SK-N-SH (cell line): ENCODE measurements around the gene NAT9. TPM values are rescaled to one million over a fixed set of nuclear protein-coding genes. Genes with fewer than 3 reads are reported as not detected.

ENCODE experiments used
- CTCF ChIA-PET: fragments of 300-600, 350-600 bp; formaldehyde crosslinking; extraction: SDS; loops from one replicate; lab custom pipeline; 2021; lab: Yijun Ruan, JAX
- POLR2A ChIA-PET: fragments of 350-600 bp; sonication (Branson Sonifier 250); formaldehyde crosslinking; extraction: SDS; loops from one replicate; lab custom pipeline; 2020; ENCODE audit warnings: antibody characterized with exemption, inconsistent platforms; lab: Yijun Ruan, JAX
- DNase-seq: peaks from one replicate; pipeline ENCODE4 v3.0.0; 2012
- H2AFZ ChIP-seq: fragments of 200-600 bp; sonication (generic); 2 replicates; pipeline ENCODE4 v1.8.1; 2016; ENCODE audit warnings: antibody characterized with exemption, mild to moderate bottlenecking, low read depth
- H3F3A ChIP-seq: fragments of 200-600 bp; sonication (generic); replicated peaks from 2 replicates; pipeline ENCODE3; 2016; ENCODE audit warnings: antibody characterized with exemption, mild to moderate bottlenecking; ENCODE audit not compliant: insufficient read depth
- H3K27ac ChIP-seq, 2 experiments: fragments of 200-500 bp in 1 of 2; fragments of 200-600 bp in 1 of 2; sonication (Bioruptor generic) in 1 of 2; sonication (generic), shearing (Covaris generic) in 1 of 2; 2 replicates each; pipeline versions ENCODE4 v1.5.1 to v1.6.1; 2014 to 2016; ENCODE audit warnings: low read depth in 2 of 2, inconsistent platforms in 1 of 2, low read length in 1 of 2, mild to moderate bottlenecking in 1 of 2, mixed read lengths in 1 of 2
- H3K27me3 ChIP-seq: fragments of 200-600 bp; sonication (generic), shearing (Covaris generic); 2 replicates; pipeline ENCODE4 v1.6.1; 2016; ENCODE audit warnings: mixed run types; ENCODE audit not compliant: insufficient read depth
- H3K36me3 ChIP-seq, 2 experiments: fragments of 200-500 bp in 1 of 2; fragments of 200-600 bp in 1 of 2; sonication (Bioruptor generic) in 1 of 2; sonication (generic) in 1 of 2; replicated peaks in 1 of 2; 2 replicates each; pipeline versions ENCODE3 to v1.5.1; 2014 to 2016; ENCODE audit warnings: low read length in 1 of 2, mild to moderate bottlenecking in 1 of 2; ENCODE audit not compliant: insufficient read depth in 2 of 2, control insufficient read depth in 1 of 2
- H3K4me1 ChIP-seq, 2 experiments: fragments of 200-500 bp in 1 of 2; fragments of 200-600 bp in 1 of 2; sonication (Bioruptor generic) in 1 of 2; sonication (generic), shearing (Covaris generic) in 1 of 2; 2 replicates each; pipeline versions ENCODE4 v1.5.1 to v1.6.1; 2014 to 2016; ENCODE audit warnings: low read depth in 1 of 2, low read length in 1 of 2, mixed run types in 1 of 2; ENCODE audit not compliant: insufficient read depth in 2 of 2, control insufficient read depth in 1 of 2
- H3K4me2 ChIP-seq: fragments of 200-600 bp; sonication (generic), shearing (Covaris generic); 2 replicates; pipeline ENCODE4 v1.6.1; 2017; ENCODE audit warnings: mixed run types
- H3K4me3 ChIP-seq, 2 experiments: fragments of 200-500 bp in 1 of 2; fragments of 200-600 bp in 1 of 2; sonication (Bioruptor generic) in 1 of 2; sonication (generic), shearing (Covaris generic) in 1 of 2; 2 replicates each; pipeline versions ENCODE4 v1.5.1 to v1.8.1; 2014 to 2016; ENCODE audit warnings: low read depth in 2 of 2, inconsistent platforms in 1 of 2, low read length in 1 of 2, mild to moderate bottlenecking in 1 of 2, mixed read lengths in 1 of 2, moderate library complexity in 1 of 2
- H3K79me2 ChIP-seq: fragments of 200-600 bp; sonication (generic); 2 replicates; pipeline ENCODE4 v1.8.1; 2017; ENCODE audit warnings: mild to moderate bottlenecking; ENCODE audit not compliant: insufficient read depth
- H3K9ac ChIP-seq: fragments of 200-600 bp; sonication (generic); 2 replicates; pipeline ENCODE4 v1.6.1; 2017; ENCODE audit warnings: mixed run types
- H3K9me2 ChIP-seq: fragments of 200-600 bp; sonication (generic); 2 replicates; pipeline ENCODE4 v1.6.1; 2017; ENCODE audit warnings: mixed run types
- H3K9me3 ChIP-seq: fragments of 200-600 bp; sonication (generic); 2 replicates; pipeline ENCODE4 v1.6.1; 2017; ENCODE audit warnings: mixed run types, mild to moderate bottlenecking, moderate library complexity
- H4K20me1 ChIP-seq: fragments of 200-600 bp; sonication (generic); 2 replicates; pipeline ENCODE4 v1.6.1; 2017; ENCODE audit warnings: mild to moderate bottlenecking, mixed run types; ENCODE audit not compliant: insufficient read depth
- EZH2phosphoT487 ChIP-seq: fragments of 200-600 bp; sonication (generic); IDR thresholded peaks from 2 replicates; pipeline ENCODE4 v1.6.1; 2017; ENCODE audit warnings: low read depth, mixed run types, mild to moderate bottlenecking, antibody characterized with exemption, moderate library complexity, borderline replicate concordance
- JUND ChIP-seq: IDR thresholded peaks from 2 replicates; pipeline ENCODE4 v1.4.0; 2012
- MEF2A ChIP-seq: IDR thresholded peaks from 2 replicates; pipeline ENCODE4 v1.4.0; 2012; ENCODE audit warnings: low read depth, borderline replicate concordance
- MXI1 ChIP-seq: IDR thresholded peaks from 2 replicates; pipeline ENCODE4 v1.6.1; 2012; ENCODE audit warnings: mild to moderate bottlenecking, low read depth, low read length, improper control_type of control experiment
- POLR2AphosphoS5 ChIP-seq: IDR thresholded peaks from 2 replicates; pipeline ENCODE4 v1.6.1; 2012; ENCODE audit warnings: low read depth, low read length
- RAD21 ChIP-seq: IDR thresholded peaks from 2 replicates; pipeline ENCODE4 v1.6.1; 2012; ENCODE audit warnings: mild to moderate bottlenecking, low read length
- RCOR1 ChIP-seq: fragments of 150-350 bp; IDR thresholded peaks from 2 replicates; pipeline ENCODE4 v1.6.1; 2017; ENCODE audit warnings: antibody characterized with exemption, low read length
- WGBS: methylation state at CpG from one replicate; pipeline ENCODE4 v1.1.6; 2017; ENCODE audit warnings: low lambda C conversion rate; 5-methylcytosine and 5-hydroxymethylcytosine counted together
- polyA plus RNA-seq, 3 experiments: library from polyadenylated mRNA; depleted of rRNA; stranded (reverse); fragments of >200 nt; gene quantifications; 2 replicates each; pipeline ENCODE4 v1.2.3, GENCODE V29; 2012
- TF ChIP-seq, protein P1 (sequence below): IDR thresholded peaks from 2 replicates; pipeline ENCODE4 v1.6.1; 2012; ENCODE audit warnings: mild to moderate bottlenecking, low read depth, low read length, moderate library complexity
- TF ChIP-seq, protein P2 (sequence below): fragments of 200-600 bp; sonication (generic); IDR thresholded peaks from 2 replicates; pipeline ENCODE4 v1.6.1; 2017; ENCODE audit warnings: antibody characterized with exemption, mild to moderate bottlenecking, moderate library complexity

NAT9 gene
- polyA plus RNA-seq, 1 of the 3 experiments (the other 2 are of a cell fraction) = 117 TPM

DNA sequence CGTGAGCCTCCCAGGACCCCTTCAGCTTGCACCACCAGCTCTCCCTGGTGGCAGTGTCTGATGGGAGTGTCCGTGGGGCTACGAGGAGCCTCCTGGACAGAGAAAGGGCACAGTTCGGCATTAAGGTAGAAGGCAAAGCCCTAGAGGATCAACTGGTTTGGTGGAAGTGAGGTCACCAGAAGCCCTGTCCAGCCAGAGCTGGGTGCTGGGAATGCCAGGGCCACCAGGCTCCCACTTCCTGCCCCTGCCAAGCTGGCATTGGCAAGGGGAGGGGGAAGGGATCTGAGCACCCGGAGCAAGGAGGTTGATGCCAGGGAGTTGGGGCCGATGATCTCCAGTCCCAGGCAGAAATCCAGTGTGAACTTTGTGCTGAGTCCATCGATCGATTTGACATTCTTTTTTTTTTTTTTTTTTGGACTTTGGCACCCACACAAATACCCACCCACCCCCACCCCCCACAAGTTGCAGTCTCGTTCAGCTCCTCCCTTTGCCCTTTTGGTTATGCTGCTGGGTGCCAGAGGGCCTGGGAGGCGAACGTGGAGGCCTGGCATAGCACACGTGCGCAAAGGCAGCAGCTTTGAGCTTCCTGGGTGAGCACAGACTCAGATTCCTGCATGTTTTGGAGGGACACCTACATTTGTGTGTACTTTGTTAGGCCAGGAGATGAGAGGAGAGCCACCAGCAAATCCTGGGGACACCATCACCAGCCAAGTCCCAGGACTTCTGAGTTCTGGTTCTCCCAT is 25.6 kb downstream of the NAT9 start:
- H3K9me2 ChIP-seq = no peaks in the 10 kb centered on the region
- H3K27ac ChIP-seq = no peak overlapping the region; a peak in 1 of 4 replicates
- no peaks in the 10 kb centered on the region for H3K9me3 ChIP-seq
- ChIA-PET CTCF (interaction anchor here (1.3 to 21.6 kb wide), 6 partner anchors 14 to 185 kb away, joined by 3 to 1361 read pairs (median 50); partner anchors contain the start of genes FDXR, GRIN2C, NAT9 and RAB37), POLR2A (interaction anchor here (1.7 to 2.4 kb wide), 3 partner anchors 9 to 25 kb away, joined by 6 to 19 read pairs (median 9); partner anchors contain the start of gene NAT9)
- H3K79me2 ChIP-seq = peaks cover 16% of the 10 kb centered on the region
- peak overlapping the region; percentile 99 for H3K4me2 ChIP-seq
- H2AFZ ChIP-seq = no peak overlapping the region
- no peaks in the 10 kb centered on the region for H3K27me3 ChIP-seq
- peaks cover 0 to 26% of the 10 kb centered on the region in 2 experiments; a peak in 1 of 4 replicates for H3K4me1 ChIP-seq
- 81% methylated on average over 11 of the region's 13 CpGs for WGBS
- H3F3A ChIP-seq = peaks cover 14% of the 10 kb centered on the region
- no peak for DNase-seq
- no peaks in the 10 kb centered on the region for H4K20me1 ChIP-seq
- H3K9ac ChIP-seq = no peak overlapping the region
- no peaks in the 10 kb centered on the region for H3K36me3 ChIP-seq
- peak overlapping the region; percentile 90 to 97; a peak in 3 of 4 replicates for H3K4me3 ChIP-seq
- TF ChIP-seq, protein P1, sequence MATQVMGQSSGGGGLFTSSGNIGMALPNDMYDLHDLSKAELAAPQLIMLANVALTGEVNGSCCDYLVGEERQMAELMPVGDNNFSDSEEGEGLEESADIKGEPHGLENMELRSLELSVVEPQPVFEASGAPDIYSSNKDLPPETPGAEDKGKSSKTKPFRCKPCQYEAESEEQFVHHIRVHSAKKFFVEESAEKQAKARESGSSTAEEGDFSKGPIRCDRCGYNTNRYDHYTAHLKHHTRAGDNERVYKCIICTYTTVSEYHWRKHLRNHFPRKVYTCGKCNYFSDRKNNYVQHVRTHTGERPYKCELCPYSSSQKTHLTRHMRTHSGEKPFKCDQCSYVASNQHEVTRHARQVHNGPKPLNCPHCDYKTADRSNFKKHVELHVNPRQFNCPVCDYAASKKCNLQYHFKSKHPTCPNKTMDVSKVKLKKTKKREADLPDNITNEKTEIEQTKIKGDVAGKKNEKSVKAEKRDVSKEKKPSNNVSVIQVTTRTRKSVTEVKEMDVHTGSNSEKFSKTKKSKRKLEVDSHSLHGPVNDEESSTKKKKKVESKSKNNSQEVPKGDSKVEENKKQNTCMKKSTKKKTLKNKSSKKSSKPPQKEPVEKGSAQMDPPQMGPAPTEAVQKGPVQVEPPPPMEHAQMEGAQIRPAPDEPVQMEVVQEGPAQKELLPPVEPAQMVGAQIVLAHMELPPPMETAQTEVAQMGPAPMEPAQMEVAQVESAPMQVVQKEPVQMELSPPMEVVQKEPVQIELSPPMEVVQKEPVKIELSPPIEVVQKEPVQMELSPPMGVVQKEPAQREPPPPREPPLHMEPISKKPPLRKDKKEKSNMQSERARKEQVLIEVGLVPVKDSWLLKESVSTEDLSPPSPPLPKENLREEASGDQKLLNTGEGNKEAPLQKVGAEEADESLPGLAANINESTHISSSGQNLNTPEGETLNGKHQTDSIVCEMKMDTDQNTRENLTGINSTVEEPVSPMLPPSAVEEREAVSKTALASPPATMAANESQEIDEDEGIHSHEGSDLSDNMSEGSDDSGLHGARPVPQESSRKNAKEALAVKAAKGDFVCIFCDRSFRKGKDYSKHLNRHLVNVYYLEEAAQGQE = no peak
- TF ChIP-seq POLR2AphosphoS5 (no peak), EZH2phosphoT487 (no peak), MXI1 (no peak), MEF2A (no peak)

DNA sequence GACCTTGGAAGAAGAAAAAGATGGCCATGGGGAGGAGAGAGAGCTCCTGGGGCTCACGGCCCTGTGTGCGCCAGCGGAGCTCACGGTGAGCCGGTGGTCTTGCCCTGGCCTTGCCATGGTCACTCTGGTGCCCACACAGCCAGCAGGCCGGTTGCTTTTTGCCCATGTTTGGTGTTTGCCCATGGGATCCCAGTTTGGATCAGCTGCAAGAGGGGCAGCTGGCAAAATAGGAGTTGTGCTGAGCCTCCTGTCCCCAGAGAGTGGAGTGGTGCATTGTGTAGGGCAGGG is 26.2 kb downstream of the NAT9 start:
- WGBS = 100% methylated on average over 6 of the region's 6 CpGs
- POLR2A ChIA-PET = interaction anchor here (1.1 to 2.4 kb wide), 6 partner anchors 10 to 123 kb away, joined by 3 to 19 read pairs (median 6); partner anchors contain the start of gene NAT9
- H3K9ac ChIP-seq = no peak overlapping the region

More for the DNA sequence above, 26.2 kb downstream of the NAT9 start:
- H3K79me2 ChIP-seq = peaks cover 16% of the 10 kb centered on the region
- H3K27me3 ChIP-seq = no peaks in the 10 kb centered on the region
- CTCF ChIA-PET = interaction anchor here (0.6 to 21.6 kb wide), 9 partner anchors 13 to 217 kb away, joined by 3 to 1361 read pairs (median 7); partner anchors contain the start of genes FDXR, GRIN2C, NAT9 and RAB37
- TF ChIP-seq RCOR1 (no peak), RAD21 (no peak), JUND (no peak), POLR2AphosphoS5 (no peak)
- TF ChIP-seq, protein P2, sequence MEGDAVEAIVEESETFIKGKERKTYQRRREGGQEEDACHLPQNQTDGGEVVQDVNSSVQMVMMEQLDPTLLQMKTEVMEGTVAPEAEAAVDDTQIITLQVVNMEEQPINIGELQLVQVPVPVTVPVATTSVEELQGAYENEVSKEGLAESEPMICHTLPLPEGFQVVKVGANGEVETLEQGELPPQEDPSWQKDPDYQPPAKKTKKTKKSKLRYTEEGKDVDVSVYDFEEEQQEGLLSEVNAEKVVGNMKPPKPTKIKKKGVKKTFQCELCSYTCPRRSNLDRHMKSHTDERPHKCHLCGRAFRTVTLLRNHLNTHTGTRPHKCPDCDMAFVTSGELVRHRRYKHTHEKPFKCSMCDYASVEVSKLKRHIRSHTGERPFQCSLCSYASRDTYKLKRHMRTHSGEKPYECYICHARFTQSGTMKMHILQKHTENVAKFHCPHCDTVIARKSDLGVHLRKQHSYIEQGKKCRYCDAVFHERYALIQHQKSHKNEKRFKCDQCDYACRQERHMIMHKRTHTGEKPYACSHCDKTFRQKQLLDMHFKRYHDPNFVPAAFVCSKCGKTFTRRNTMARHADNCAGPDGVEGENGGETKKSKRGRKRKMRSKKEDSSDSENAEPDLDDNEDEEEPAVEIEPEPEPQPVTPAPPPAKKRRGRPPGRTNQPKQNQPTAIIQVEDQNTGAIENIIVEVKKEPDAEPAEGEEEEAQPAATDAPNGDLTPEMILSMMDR = no peak
- H3K4me3 ChIP-seq = peak overlapping the region; percentile 90 to 97
- DNase-seq = no peak
- no peak overlapping the region for H2AFZ ChIP-seq
- H3K9me3 ChIP-seq = no peaks in the 10 kb centered on the region
- peaks cover 0 to 26% of the 10 kb centered on the region in 2 experiments; a peak in 1 of 4 replicates for H3K4me1 ChIP-seq
- H3K27ac ChIP-seq = no peak overlapping the region
- peak overlapping the region; percentile 99 for H3K4me2 ChIP-seq
- peaks cover 14% of the 10 kb centered on the region for H3F3A ChIP-seq
- no peaks in the 10 kb centered on the region for H4K20me1 ChIP-seq
- H3K36me3 ChIP-seq = no peaks in the 10 kb centered on the region
- H3K9me2 ChIP-seq = no peaks in the 10 kb centered on the region
